Epithelial cell of proximal tubule (primary cell): ENCODE measurements around the gene MYCBP. TPM values are rescaled to one million over a fixed set of nuclear protein-coding genes. Genes with fewer than 3 reads are reported as not detected.

Experiments used
- DNase-seq: peaks from one replicate; pipeline ENCODE4 v3.0.0-alpha.2; 2011; ENCODE audit warnings: low read depth
- H3K4me3 ChIP-seq: 2 replicates; pipeline ENCODE4 v1.5.1; 2011; ENCODE audit warnings: low read depth, mild to moderate bottlenecking, low read length
- CTCF ChIP-seq: conservative IDR thresholded peaks from 2 replicates; pipeline ENCODE4 v1.5.1; 2012; ENCODE audit warnings: low read depth, mild to moderate bottlenecking, low read length
- total RNA-seq: library from RNA; depleted of rRNA; stranded (reverse); fragments of >200 nt; gene quantifications from 2 replicates; pipeline ENCODE4 v1.2.3, GENCODE V29; 2015

The MYCBP gene
- total RNA-seq, 1 donor from 2014 or later = 25.5 TPM

- no peak for DNase-seq
- TF ChIP-seq CTCF = no peak
- no peak overlapping the region for H3K4me3 ChIP-seq
Measured at GRCh38 chr1:38833146-38833545, 40.0 kb downstream of the MYCBP start.

GRCh38 chr1:38832370-38832734, 40.8 kb downstream of the MYCBP start:
- DNase-seq = no peak
- TF ChIP-seq CTCF = no peak
- no peak overlapping the region for H3K4me3 ChIP-seq

GRCh38 chr1:38831731-38832369, 41.3 kb downstream of the MYCBP start:
- no peak for TF ChIP-seq CTCF
- no peak overlapping the region for H3K4me3 ChIP-seq
- DNase-seq = no peak

- DNase-seq = no peak
- TF ChIP-seq CTCF = no peak
- no peak overlapping the region for H3K4me3 ChIP-seq
Measured at GRCh38 chr1:38829368-38829767, 43.8 kb downstream of the MYCBP start.

GRCh38 chr1:38827318-38827717, 45.8 kb downstream of the MYCBP start:
- H3K4me3 ChIP-seq = no peak overlapping the region
- TF ChIP-seq CTCF = no peak
- DNase-seq = no peak

- H3K4me3 ChIP-seq = no peak overlapping the region
- DNase-seq = no peak
- TF ChIP-seq CTCF = no peak
Measured at GRCh38 chr1:38826886-38827285, 46.3 kb downstream of the MYCBP start.

- no peak for TF ChIP-seq CTCF
- no peak for DNase-seq
- H3K4me3 ChIP-seq = no peak overlapping the region
Measured at GRCh38 chr1:38826262-38826661, 46.9 kb downstream of the MYCBP start.
